ENCODE data around the gene PTPRK. TPM values are rescaled to one million over a fixed set of nuclear protein-coding genes. Genes with fewer than 3 reads are reported as not detected.

Gene PTPRK
- total RNA-seq, 1 experiment from 2014 or later = 34.2 TPM

DNA sequence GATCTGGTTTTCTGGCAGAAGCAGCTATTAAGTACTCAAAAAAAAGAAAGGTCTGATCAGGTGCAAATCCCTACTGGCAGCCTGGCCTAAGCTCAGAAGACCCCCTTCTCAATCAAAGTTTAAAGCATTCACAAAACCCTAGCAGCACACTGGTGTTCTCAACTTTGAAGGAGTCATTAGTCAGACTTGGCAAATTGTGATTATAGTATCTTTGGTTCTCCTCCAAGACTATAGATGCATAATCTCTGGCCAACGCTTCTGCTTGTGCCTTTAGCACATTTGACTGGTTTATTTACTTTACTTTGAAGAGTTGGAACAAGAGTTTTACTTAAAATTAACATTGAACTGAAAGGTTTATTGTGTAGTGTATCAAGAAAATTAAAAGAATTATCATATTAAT lies 248.9 kb downstream of the PTPRK start:
- Histone ChIP-seq H3K27me3 (ENCODE audit: insufficient read depth, low read length) (no peaks in the 10 kb centered on the region), H3K9me3 (ENCODE audit: control insufficient read depth in 1 of 2, insufficient read depth in 1 of 2, low read depth in 1 of 2, low read length in 2 of 2) (no peaks in the 10 kb centered on the region), H3K4me1 (ENCODE audit: control insufficient read depth in 1 of 2, insufficient read depth in 2 of 2, low read length in 2 of 2) (no peaks in the 10 kb centered on the region), H3K36me3 (ENCODE audit: control insufficient read depth in 1 of 2, insufficient read depth in 2 of 2, low read length in 2 of 2) (no peaks in the 10 kb centered on the region), H3K4me2 (ENCODE audit: low read length) (no peak overlapping the region), H3K4me3 (replicated peaks in 1 of 2; ENCODE audit: low read depth in 1 of 2, low read length in 2 of 2) (no peak overlapping the region), H3K9me2 (ENCODE audit: insufficient read depth) (no peaks in the 10 kb centered on the region), H3K27ac (ENCODE audit: low read depth, low read length) (no peak overlapping the region), H4K20me1 (ENCODE audit: insufficient read depth) (no peaks in the 10 kb centered on the region), H2AFZ (ENCODE audit: low read depth, low read length, poor library complexity, severe bottlenecking) (no peak overlapping the region), H3K79me2 (ENCODE audit: insufficient read depth, low read length) (no peaks in the 10 kb centered on the region), H3K9ac (ENCODE audit: low read length) (no peak overlapping the region)
- intact Hi-C loops (cut with micrococcal nuclease) = no loop called here
- no peak for DNase-seq (ENCODE audit: low read depth, low spot score)
- ChIA-PET CTCF (no interaction called here), RAD21 (ENCODE audit: low non-redundant PET in 1 of 2, low total read pairs in 2 of 2, uncharacterized antibody in 2 of 2, unreplicated experiment in 2 of 2) (no interaction called here), POLR2A (no interaction called here)
- TF ChIP-seq FOSL1 (IDR thresholded peaks at IDR 0.05; ENCODE audit: low read depth) (no peak), EGR1 (IDR thresholded peaks at IDR 0.05; ENCODE audit: low read depth) (no peak), POLR2A (IDR thresholded peaks at IDR 0.05; ENCODE audit: borderline replicate concordance, extremely low read depth, insufficient read depth, insufficient read length) (no peak), CBX3 (IDR thresholded peaks at IDR 0.05; ENCODE audit: low read depth) (no peak), ZNF274 (IDR thresholded peaks at IDR 0.05; ENCODE audit: low read depth, low read length) (no peak), EZH2 (IDR thresholded peaks at IDR 0.05) (no peak), MAX (IDR thresholded peaks at IDR 0.05) (no peak), REST (IDR thresholded peaks at IDR 0.05; ENCODE audit: low read depth) (no peak), ELF1 (IDR thresholded peaks at IDR 0.05; ENCODE audit: borderline replicate concordance, low read depth) (no peak), ZFX (IDR thresholded peaks at IDR 0.05) (no peak), CEBPB (IDR thresholded peaks at IDR 0.05; ENCODE audit: low read depth) (no peak), SRF (IDR thresholded peaks at IDR 0.05; ENCODE audit: low read depth) (no peak)
- TF ChIP-seq, protein P1, sequence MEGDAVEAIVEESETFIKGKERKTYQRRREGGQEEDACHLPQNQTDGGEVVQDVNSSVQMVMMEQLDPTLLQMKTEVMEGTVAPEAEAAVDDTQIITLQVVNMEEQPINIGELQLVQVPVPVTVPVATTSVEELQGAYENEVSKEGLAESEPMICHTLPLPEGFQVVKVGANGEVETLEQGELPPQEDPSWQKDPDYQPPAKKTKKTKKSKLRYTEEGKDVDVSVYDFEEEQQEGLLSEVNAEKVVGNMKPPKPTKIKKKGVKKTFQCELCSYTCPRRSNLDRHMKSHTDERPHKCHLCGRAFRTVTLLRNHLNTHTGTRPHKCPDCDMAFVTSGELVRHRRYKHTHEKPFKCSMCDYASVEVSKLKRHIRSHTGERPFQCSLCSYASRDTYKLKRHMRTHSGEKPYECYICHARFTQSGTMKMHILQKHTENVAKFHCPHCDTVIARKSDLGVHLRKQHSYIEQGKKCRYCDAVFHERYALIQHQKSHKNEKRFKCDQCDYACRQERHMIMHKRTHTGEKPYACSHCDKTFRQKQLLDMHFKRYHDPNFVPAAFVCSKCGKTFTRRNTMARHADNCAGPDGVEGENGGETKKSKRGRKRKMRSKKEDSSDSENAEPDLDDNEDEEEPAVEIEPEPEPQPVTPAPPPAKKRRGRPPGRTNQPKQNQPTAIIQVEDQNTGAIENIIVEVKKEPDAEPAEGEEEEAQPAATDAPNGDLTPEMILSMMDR (IDR thresholded peaks at IDR 0.05 in 2 of 3, conservative IDR thresholded peaks at IDR 0.05 in 1 of 3; ENCODE audit: borderline replicate concordance in 1 of 3, insufficient read depth in 1 of 3, low read depth in 2 of 3, low read length in 2 of 3) = no peak
- TF ChIP-seq, protein P2, sequence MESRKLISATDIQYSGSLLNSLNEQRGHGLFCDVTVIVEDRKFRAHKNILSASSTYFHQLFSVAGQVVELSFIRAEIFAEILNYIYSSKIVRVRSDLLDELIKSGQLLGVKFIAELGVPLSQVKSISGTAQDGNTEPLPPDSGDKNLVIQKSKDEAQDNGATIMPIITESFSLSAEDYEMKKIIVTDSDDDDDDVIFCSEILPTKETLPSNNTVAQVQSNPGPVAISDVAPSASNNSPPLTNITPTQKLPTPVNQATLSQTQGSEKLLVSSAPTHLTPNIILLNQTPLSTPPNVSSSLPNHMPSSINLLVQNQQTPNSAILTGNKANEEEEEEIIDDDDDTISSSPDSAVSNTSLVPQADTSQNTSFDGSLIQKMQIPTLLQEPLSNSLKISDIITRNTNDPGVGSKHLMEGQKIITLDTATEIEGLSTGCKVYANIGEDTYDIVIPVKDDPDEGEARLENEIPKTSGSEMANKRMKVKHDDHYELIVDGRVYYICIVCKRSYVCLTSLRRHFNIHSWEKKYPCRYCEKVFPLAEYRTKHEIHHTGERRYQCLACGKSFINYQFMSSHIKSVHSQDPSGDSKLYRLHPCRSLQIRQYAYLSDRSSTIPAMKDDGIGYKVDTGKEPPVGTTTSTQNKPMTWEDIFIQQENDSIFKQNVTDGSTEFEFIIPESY (IDR thresholded peaks at IDR 0.05; ENCODE audit: extremely low read depth, insufficient replicate concordance, low read length) = no peak
- no TSS peak for BruUV-seq (replicated peaks)
- no peak for ATAC-seq
